Hepatocyte (in vitro differentiated cells): Measurements from ENCODE around the gene PGC.

Experiments used
- EZH2 ChIP-seq: fragments of 200-600 bp; sonication (generic); IDR thresholded peaks from 2 replicates; pipeline ENCODE4 v1.6.1; 2016; ENCODE audit warnings: antibody characterized with exemption, mild to moderate bottlenecking, borderline replicate concordance
- TF ChIP-seq, protein P1 (sequence below): fragments of 200-600 bp; sonication (generic); IDR thresholded peaks from 2 replicates; pipeline ENCODE4 v1.5.1; 2016; ENCODE audit warnings: antibody characterized with exemption, mild to moderate bottlenecking; ENCODE audit not compliant: poor library complexity

DNA sequence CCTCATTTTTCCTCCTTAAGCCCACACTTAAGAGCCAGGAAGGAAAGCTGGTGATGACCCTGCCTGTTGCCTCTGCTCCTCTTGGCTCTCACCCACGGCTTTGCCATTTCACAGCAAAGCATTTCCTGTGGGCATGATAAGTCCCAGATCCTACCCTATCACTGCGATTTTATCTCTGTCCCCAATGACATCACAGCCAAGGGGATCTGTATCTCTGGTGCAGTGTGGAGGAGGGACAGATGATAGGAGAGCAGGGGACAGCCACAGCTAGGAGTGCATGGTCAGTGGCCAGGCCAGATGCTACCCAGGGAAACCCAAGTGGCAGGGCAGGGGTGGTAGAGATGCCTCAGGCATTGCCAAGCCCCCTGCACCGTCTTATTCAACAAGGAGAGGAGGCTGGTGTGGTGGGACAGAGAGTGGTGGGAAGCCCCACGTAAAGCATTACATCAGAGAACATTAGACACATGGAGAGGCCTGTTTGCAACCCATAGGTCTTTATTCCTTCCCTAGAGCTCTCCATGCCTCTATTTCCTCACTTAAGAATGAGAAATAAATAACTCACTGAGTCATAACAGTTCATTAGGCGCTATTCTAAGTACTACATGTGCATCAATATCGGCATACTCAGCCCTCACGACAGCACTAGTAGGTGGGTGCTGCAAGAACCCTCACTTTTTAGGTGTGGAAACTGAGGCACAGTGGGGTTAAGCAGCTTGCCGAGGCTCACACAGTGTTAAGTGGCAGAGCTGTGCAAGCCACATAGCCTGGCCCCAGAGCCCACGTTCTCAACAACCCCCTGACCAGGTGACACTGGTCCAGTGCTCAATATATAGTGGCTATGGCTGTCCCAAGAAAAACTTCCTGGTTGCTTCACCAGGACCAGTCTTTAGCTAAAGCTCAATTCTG is 16.4 kb downstream of the PGC start:
- TF ChIP-seq, protein P1, sequence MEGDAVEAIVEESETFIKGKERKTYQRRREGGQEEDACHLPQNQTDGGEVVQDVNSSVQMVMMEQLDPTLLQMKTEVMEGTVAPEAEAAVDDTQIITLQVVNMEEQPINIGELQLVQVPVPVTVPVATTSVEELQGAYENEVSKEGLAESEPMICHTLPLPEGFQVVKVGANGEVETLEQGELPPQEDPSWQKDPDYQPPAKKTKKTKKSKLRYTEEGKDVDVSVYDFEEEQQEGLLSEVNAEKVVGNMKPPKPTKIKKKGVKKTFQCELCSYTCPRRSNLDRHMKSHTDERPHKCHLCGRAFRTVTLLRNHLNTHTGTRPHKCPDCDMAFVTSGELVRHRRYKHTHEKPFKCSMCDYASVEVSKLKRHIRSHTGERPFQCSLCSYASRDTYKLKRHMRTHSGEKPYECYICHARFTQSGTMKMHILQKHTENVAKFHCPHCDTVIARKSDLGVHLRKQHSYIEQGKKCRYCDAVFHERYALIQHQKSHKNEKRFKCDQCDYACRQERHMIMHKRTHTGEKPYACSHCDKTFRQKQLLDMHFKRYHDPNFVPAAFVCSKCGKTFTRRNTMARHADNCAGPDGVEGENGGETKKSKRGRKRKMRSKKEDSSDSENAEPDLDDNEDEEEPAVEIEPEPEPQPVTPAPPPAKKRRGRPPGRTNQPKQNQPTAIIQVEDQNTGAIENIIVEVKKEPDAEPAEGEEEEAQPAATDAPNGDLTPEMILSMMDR: no peak
- no peak for TF ChIP-seq EZH2
